T-helper 2 cell treated with Interferon-gamma antibody and Interleukin-4, amounts not matched to agents 100 ng/mL and 5 ng/mL, for 36 hours (primary cell): ENCODE measurements around the gene MICAL2. TPM values are rescaled to one million over a fixed set of nuclear protein-coding genes. Genes with fewer than 3 reads are reported as not detected.

ENCODE experiments used
- intact Hi-C: fragments of 100-400 bp; cut with micrococcal nuclease; formaldehyde crosslinking; loops from one replicate; pipeline ENCODE4 v1.15.1; 2023
- total RNA-seq: library from RNA; stranded (reverse); gene quantifications from 2 replicates; pipeline ENCODE4 v1.2.3, GENCODE V29; 2022

The MICAL2 gene
- total RNA-seq, 1 donor from 2014 or later, result 95.7 TPM

GRCh38 chr11:12077535-12078280, 32.7 kb upstream of the MICAL2 start:
- intact Hi-C loops, result no loop called here

GRCh38 chr11:12079726-12080556, 30.4 kb upstream of the MICAL2 start:
- intact Hi-C loops, result no loop called here

GRCh38 chr11:12083380-12083779, 27.0 kb upstream of the MICAL2 start:
- intact Hi-C loops, result no loop called here

GRCh38 chr11:12084256-12084655, 26.1 kb upstream of the MICAL2 start:
- intact Hi-C loops, result no loop called here

GRCh38 chr11:12085371-12086251, 24.8 kb upstream of the MICAL2 start:
- intact Hi-C loops, result loop anchor here (2.0 kb wide), 1 partner anchor 89 kb away; no protein-coding TSS in a partner anchor

GRCh38 chr11:12086271-12087074, 23.9 kb upstream of the MICAL2 start:
- intact Hi-C loops, result loop anchor here (1.0 to 2.0 kb wide), 3 partner anchors 24 to 150 kb away; partner anchors contain the start of gene MICAL2

- intact Hi-C loops, result loop anchor here (1.0 to 2.0 kb wide), 3 partner anchors 23 to 149 kb away; partner anchors contain the start of gene MICAL2
These were observed 23.1 kb upstream of the MICAL2 start for GRCh38 chr11:12087075-12088004.

GRCh38 chr11:12088047-12088481, 22.3 kb upstream of the MICAL2 start:
- intact Hi-C loops, result no loop called here

GRCh38 chr11:12088531-12088930, 21.9 kb upstream of the MICAL2 start:
- intact Hi-C loops, result no loop called here

- intact Hi-C loops, result no loop called here
These were observed 21.3 kb upstream of the MICAL2 start for GRCh38 chr11:12089041-12089440.

GRCh38 chr11:12089473-12089872, 20.9 kb upstream of the MICAL2 start:
- intact Hi-C loops, result no loop called here

- intact Hi-C loops, result no loop called here
These were observed 20.3 kb upstream of the MICAL2 start for GRCh38 chr11:12090061-12090591.

GRCh38 chr11:12090761-12091258, 19.6 kb upstream of the MICAL2 start:
- intact Hi-C loops, result no loop called here

- intact Hi-C loops, result no loop called here
These were observed 18.3 kb upstream of the MICAL2 start for GRCh38 chr11:12091956-12092558.

GRCh38 chr11:12092714-12093113, 17.7 kb upstream of the MICAL2 start:
- intact Hi-C loops, result no loop called here

GRCh38 chr11:12094872-12095800, 15.3 kb upstream of the MICAL2 start:
- intact Hi-C loops, result no loop called here

GRCh38 chr11:12097219-12097618, 13.2 kb upstream of the MICAL2 start:
- intact Hi-C loops, result no loop called here
